Transverse colon (tissue), 3 donors: ENCODE measurements around the gene CSHL1.
"Not testable (repeated sequence)": the region's sequence is repeated elsewhere in the genome, so short reads cannot be mapped to it uniquely, and the experiment has no call there.

Experiments used
- CTCF ChIP-seq, 5 experiments: fragments of 200-600 bp in 3 of 5; fragments of 450-650 bp in 2 of 5; sonication (generic) in 3 of 5; IDR thresholded peaks; 1 replicate in 2 of 5; 2 replicates in 3 of 5; pipeline ENCODE4 v1.5.1; 2016 to 2017; ENCODE audit warnings: antibody characterized with exemption in 5 of 5, inconsistent platforms in 3 of 5, mild to moderate bottlenecking in 2 of 5, moderate library complexity in 1 of 5
- POLR2A ChIP-seq: fragments of 450-650 bp; IDR thresholded peaks from one replicate; pipeline ENCODE4 v1.6.1; 2016; ENCODE audit warnings: antibody characterized with exemption, mild to moderate bottlenecking, moderate library complexity

GRCh38 chr17:63871646-63872365 lies 39.3 kb downstream of the CSHL1 start:
- not testable (repeated sequence) for TF ChIP-seq CTCF (IDR thresholded peaks at IDR 0.05); POLR2A
